Right cardiac atrium (tissue), 5 donors: Measurements from ENCODE around the gene ELAVL1. TPM values are rescaled to one million over a fixed set of nuclear protein-coding genes. Genes with fewer than 3 reads are reported as not detected.

ENCODE experiments used
- ATAC-seq, 2 donors: fragments of 200-7000 bp; cut with Tn5 transposase; one replicate each; pipeline versions ENCODE4 v1.8.0 to v1.9.1; 2020; ENCODE audit warnings: moderate library complexity in 2 of 2, mild to moderate bottlenecking in 1 of 2
- DNase-seq, 3 donors: peaks; one replicate each; pipeline ENCODE4 v3.0.0-alpha.2; 2020
- H3K27ac ChIP-seq: one replicate; pipeline ENCODE4 v1.5.1; 2013; ENCODE audit warnings: mild to moderate bottlenecking, low read length, control low read depth, moderate library complexity
- H3K27me3 ChIP-seq: one replicate; pipeline ENCODE4 v1.6.1; 2013; ENCODE audit not compliant: control insufficient read depth, insufficient read depth
- H3K4me1 ChIP-seq: one replicate; pipeline ENCODE4 v1.6.1; 2013; ENCODE audit warnings: low read length; ENCODE audit not compliant: control insufficient read depth, insufficient read depth
- H3K4me3 ChIP-seq: one replicate; pipeline ENCODE4 v1.5.1; 2013; ENCODE audit warnings: low read length, control low read depth
- H3K9me3 ChIP-seq: one replicate; pipeline ENCODE4 v1.6.1; 2013; ENCODE audit warnings: low read length; ENCODE audit not compliant: control insufficient read depth
- WGBS: extraction: QIAGEN DNeasy Blood & Tissue Kit; methylation state at CpG from one replicate; pipeline ENCODE4 v1.1.7; 2013; 5-methylcytosine and 5-hydroxymethylcytosine counted together
- intact Hi-C, 4 donors: fragments of 100-400 bp; cut with DNase I; formaldehyde crosslinking; loops; one replicate each; pipeline versions ENCODE4 v1.11.0 to v1.14.0; 2022 to 2023
- polyA plus RNA-seq: library from polyadenylated mRNA; stranded (reverse); fragments of 200-250 nt; gene quantifications from one replicate; pipeline ENCODE4 v1.2.3, GENCODE V29; 2013
- total RNA-seq, 4 donors: library from RNA; stranded (reverse); fragmentation: NEBNext Ultra II Directional; extraction: Animal tissue kit (Norgen Biotek cat#: 25700); gene quantifications; one replicate each; pipeline ENCODE4 v1.2.1, GENCODE V29; 2021
- donor health status: healthy with polysubstance abuse.
- donor health status: DM: no; HTN: yes; CAD: no.
- donor health status: DM: no; HTN: no; CAD: no.
- donor health status: DM: no; HTN: yes; CAD: no; lungs with severe emphysema.
- donor health status: DM: yes; HTN: yes; CAD: no.

The ELAVL1 gene
- total and polyA plus RNA-seq, 5 donors: 28.4 to 67.5 (median 64.2) TPM

GRCh38 chr19:7995810-7996158 is 9.7 kb downstream of the ELAVL1 start:
- peaks cover 4% of the 10 kb centered on the region for H3K4me1 ChIP-seq
- DNase-seq (no peak), ATAC-seq (no peak)
- 96% methylated on average over 3 of the region's 3 CpGs for WGBS
- no peaks in the 10 kb centered on the region for H3K27me3 ChIP-seq
- no peak overlapping the region for H3K4me3 ChIP-seq
- H3K9me3 ChIP-seq: no peaks in the 10 kb centered on the region
- H3K27ac ChIP-seq: no peak overlapping the region
- intact Hi-C loops: no loop called here

GRCh38 chr19:7994928-7995809 is 10.3 kb downstream of the ELAVL1 start:
- H3K4me1 ChIP-seq: no peaks in the 10 kb centered on the region
- 86% methylated on average over 9 of the region's 9 CpGs for WGBS

GRCh38 chr19:7994114-7994513 is 11.3 kb downstream of the ELAVL1 start:
- DNase-seq: no peak
- no peaks in the 10 kb centered on the region for H3K9me3 ChIP-seq
- H3K27ac ChIP-seq: peak overlapping the region; percentile 23
- ATAC-seq: no peak
- no peak overlapping the region for H3K4me3 ChIP-seq
- no peaks in the 10 kb centered on the region for H3K27me3 ChIP-seq
- no peaks in the 10 kb centered on the region for H3K4me1 ChIP-seq
- intact Hi-C loops: no loop called here
- 71% methylated on average over 6 of the region's 6 CpGs for whole genome bisulfite sequencing

More at GRCh38 chr19:7994928-7995809, 10.3 kb downstream of the ELAVL1 start:
- ATAC-seq (no peak), DNase-seq (no peak)
- Histone ChIP-seq H3K27ac (no peak overlapping the region), H3K9me3 (no peaks in the 10 kb centered on the region), H3K4me3 (no peak overlapping the region), H3K27me3 (no peaks in the 10 kb centered on the region)
- intact Hi-C loops: no loop called here

GRCh38 chr19:7993560-7993959 is 11.9 kb downstream of the ELAVL1 start:
- ATAC-seq: peak; percentile 48 to 64
- DNase-seq: no peak
- H3K9me3 ChIP-seq: no peaks in the 10 kb centered on the region
- WGBS: 72% methylated on average over 11 of the region's 11 CpGs
- H3K27me3 ChIP-seq: no peaks in the 10 kb centered on the region
- H3K4me1 ChIP-seq: no peaks in the 10 kb centered on the region
- no peak overlapping the region for H3K27ac ChIP-seq
- H3K4me3 ChIP-seq: no peak overlapping the region
- intact Hi-C loops: no loop called here

- DNase-seq (no peak), ATAC-seq (no peak)
- H3K4me3 ChIP-seq: no peak overlapping the region
- H3K4me1 ChIP-seq: peaks cover 3% of the 10 kb centered on the region
- intact Hi-C loops: no loop called here
- no peaks in the 10 kb centered on the region for H3K9me3 ChIP-seq
- H3K27ac ChIP-seq: no peak overlapping the region
- no peaks in the 10 kb centered on the region for H3K27me3 ChIP-seq
- 88% methylated on average over 10 of the region's 10 CpGs for WGBS
Measured at GRCh38 chr19:7992575-7992974, 12.9 kb downstream of the ELAVL1 start.

- no peak for ATAC-seq
- intact Hi-C loops: no loop called here
- DNase-seq: no peak
- Histone ChIP-seq H3K4me1 (peaks cover 8% of the 10 kb centered on the region), H3K4me3 (no peak overlapping the region), H3K27me3 (no peaks in the 10 kb centered on the region), H3K9me3 (no peaks in the 10 kb centered on the region), H3K27ac (no peak overlapping the region)
- WGBS: 76% methylated on average over 12 of the region's 12 CpGs
Measured at GRCh38 chr19:7989071-7989575, 16.3 kb downstream of the ELAVL1 start.

GRCh38 chr19:7988307-7988706 is 17.1 kb downstream of the ELAVL1 start:
- H3K4me3 ChIP-seq: no peak overlapping the region
- H3K27me3 ChIP-seq: no peaks in the 10 kb centered on the region
- H3K9me3 ChIP-seq: no peaks in the 10 kb centered on the region
- 66% methylated on average over 5 of the region's 5 CpGs for WGBS
- H3K4me1 ChIP-seq: peaks cover 8% of the 10 kb centered on the region
- H3K27ac ChIP-seq: no peak overlapping the region
- intact Hi-C loops: no loop called here
- peak in 1 of 2 donors; percentile 4 for ATAC-seq
- no peak for DNase-seq

GRCh38 chr19:7987114-7987768 is 18.2 kb downstream of the ELAVL1 start:
- DNase-seq: peak in 1 of 3 donors; percentile 26
- WGBS: 78% methylated on average over 17 of the region's 17 CpGs
- Histone ChIP-seq H3K27me3 (no peaks in the 10 kb centered on the region), H3K9me3 (no peaks in the 10 kb centered on the region), H3K4me3 (no peak overlapping the region), H3K27ac (no peak overlapping the region), H3K4me1 (peaks cover 8% of the 10 kb centered on the region)
- no peak for ATAC-seq
- intact Hi-C loops: no loop called here

GRCh38 chr19:7986321-7987113 is 18.9 kb downstream of the ELAVL1 start:
- 74% methylated on average over 23 of the region's 23 CpGs for WGBS
- Histone ChIP-seq H3K4me3 (no peak overlapping the region), H3K27me3 (no peaks in the 10 kb centered on the region), H3K9me3 (no peaks in the 10 kb centered on the region), H3K27ac (no peak overlapping the region), H3K4me1 (peaks cover 12% of the 10 kb centered on the region)
- ATAC-seq: no peak
- peak in 1 of 3 donors; percentile 4 for DNase-seq
- intact Hi-C loops: no loop called here

- 74% methylated on average over 7 of the region's 7 CpGs for WGBS
- ATAC-seq (no peak), DNase-seq (no peak)
- H3K27ac ChIP-seq: no peak overlapping the region
- no peaks in the 10 kb centered on the region for H3K9me3 ChIP-seq
- H3K27me3 ChIP-seq: no peaks in the 10 kb centered on the region
- H3K4me3 ChIP-seq: no peak overlapping the region
- H3K4me1 ChIP-seq: peaks cover 12% of the 10 kb centered on the region
- intact Hi-C loops: no loop called here
Measured at GRCh38 chr19:7985481-7985911, 19.9 kb downstream of the ELAVL1 start.
